GM18951 (cell line): Measurements from ENCODE around the gene ZBTB45.

ENCODE experiments used
- POLR2A ChIP-seq: IDR thresholded peaks from 4 replicates; pipeline ENCODE4 v1.6.1; 2011; ENCODE audit warnings: mild to moderate bottlenecking; ENCODE audit not compliant: insufficient read length, insufficient read depth; ENCODE audit errors: extremely low read depth
- in situ Hi-C: fragments of 300-500 bp; cut with MboI; formaldehyde crosslinking; loops from one replicate; pipeline ENCODE4 v1.12.0; 2022; ENCODE audit warnings: low sequenced_read_pairs, mixed read lengths, inconsistent platforms; ENCODE audit not compliant: unreplicated experiment

Gene ZBTB45

GRCh38 chr19:58538257-58539168 lies 18.9 kb upstream of the ZBTB45 start:
- no peak for TF ChIP-seq POLR2A
- in situ Hi-C loops = no loop called here

GRCh38 chr19:58536852-58537798 lies 17.5 kb upstream of the ZBTB45 start:
- no peak for TF ChIP-seq POLR2A
- in situ Hi-C loops = no loop called here

- in situ Hi-C loops = no loop called here
- no peak for TF ChIP-seq POLR2A
These were observed 16.2 kb upstream of the ZBTB45 start for GRCh38 chr19:58535857-58536256.

DNA sequence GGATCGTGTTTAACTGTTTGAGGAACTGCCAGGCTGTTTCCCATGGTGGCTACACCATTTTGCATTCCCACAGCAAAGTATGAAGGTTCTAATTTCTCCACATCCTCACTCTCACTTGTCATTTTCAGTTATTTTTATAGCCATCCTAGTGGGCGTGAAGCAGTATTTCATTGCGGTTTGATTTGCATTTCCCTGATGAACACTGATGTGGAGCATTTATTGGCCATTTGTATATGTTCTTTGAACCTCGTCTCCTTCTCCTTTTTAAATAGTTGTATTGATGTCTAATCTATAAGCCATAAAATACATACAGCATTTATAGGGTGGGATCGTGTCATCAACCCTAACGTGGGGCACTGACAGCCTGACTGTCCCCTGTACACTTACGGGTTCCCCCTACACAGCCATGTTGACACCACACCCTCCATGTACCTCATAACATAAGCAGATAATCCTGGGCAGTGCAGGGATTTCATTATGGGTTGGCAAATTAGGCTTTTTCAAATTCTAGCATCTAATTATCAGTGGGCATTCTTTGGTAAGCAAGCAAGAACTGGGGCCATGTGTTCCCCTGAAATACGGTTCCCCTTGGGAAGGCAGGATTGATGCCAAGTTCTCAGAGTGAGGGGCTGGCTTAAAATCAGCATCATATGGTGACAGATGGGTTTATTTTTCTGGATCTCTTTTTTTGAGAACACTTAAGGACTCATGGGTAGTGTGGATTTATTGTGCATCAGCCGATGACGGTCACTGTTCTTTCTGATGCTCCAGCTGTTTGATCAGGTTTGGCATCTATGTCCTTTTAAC lies 11.6 kb upstream of the ZBTB45 start:
- in situ Hi-C loops = no loop called here
- no peak for TF ChIP-seq POLR2A

GRCh38 chr19:58529405-58529804 lies 9.8 kb upstream of the ZBTB45 start:
- in situ Hi-C loops = no loop called here
- no peak for TF ChIP-seq POLR2A

- in situ Hi-C loops = no loop called here
- no peak for TF ChIP-seq POLR2A
These were observed 3.1 kb upstream of the ZBTB45 start for GRCh38 chr19:58522709-58523108.

DNA sequence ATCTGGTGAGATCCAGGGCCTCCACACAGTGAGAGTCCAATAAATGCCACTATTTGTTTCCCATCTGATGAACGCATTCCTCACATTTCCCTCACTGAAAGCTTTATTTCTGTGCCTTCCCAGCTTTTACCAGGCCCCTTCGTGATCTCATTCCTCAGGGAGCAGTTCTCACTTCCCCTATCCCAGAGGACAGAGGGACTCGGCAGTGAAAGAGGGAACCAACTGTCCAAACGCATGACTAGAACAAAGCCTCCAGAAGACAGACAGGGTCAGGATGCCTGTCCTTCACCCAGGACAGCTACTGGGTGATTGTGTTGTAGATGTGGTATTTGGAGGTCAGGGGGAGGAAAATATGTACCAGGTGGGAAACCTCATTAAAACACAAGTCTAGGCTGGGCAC lies 2.0 kb upstream of the ZBTB45 start:
- no peak for TF ChIP-seq POLR2A
- in situ Hi-C loops = no loop called here

- in situ Hi-C loops = no loop called here
- no peak for TF ChIP-seq POLR2A
These were observed 618 bp upstream of the ZBTB45 start for GRCh38 chr19:58520257-58520599.

GRCh38 chr19:58519087-58519354 lies 589 bp downstream of the ZBTB45 start:
- in situ Hi-C loops = no loop called here
- TF ChIP-seq POLR2A = no peak

DNA sequence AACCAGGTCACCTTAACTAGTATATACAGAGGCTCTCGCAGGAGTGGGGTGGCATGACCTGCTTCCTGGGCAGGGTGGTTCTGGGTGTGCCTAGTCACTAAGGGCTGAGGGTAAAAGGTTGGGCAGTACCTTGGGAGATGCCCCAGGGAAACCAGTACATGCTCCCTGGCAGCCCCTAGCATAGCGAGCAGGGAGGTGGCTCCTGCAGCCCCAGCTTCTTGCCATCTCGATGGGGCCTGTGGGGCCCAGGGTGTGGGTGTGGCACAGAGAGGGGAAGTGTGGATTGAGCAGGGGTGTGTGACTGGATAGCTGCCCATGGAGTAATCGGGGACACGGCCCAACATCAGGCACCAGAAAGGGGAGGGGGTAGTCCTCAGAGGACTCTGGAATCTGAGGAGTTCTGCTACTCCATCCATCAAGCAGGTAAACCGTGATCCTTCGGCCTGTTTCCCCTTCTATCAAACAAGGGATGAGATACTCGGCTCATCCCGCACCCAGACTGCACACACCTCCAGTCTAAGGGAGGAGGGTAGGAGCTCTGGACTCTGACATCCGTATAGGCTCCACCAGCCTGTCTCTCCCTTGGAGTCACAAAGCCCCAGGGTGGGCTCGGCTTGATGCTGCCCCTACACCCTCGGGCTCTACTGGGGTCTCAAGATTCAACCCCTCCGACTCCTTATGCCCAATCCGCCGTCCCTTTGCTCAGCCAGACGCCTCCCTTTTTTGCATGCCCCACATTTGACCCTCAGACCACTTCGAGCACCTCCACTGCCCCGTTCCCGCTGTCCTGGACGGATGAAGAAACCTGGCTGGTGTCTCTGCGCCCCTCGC lies 1.1 kb downstream of the ZBTB45 start:
- no peak for TF ChIP-seq POLR2A
- in situ Hi-C loops = no loop called here

DNA sequence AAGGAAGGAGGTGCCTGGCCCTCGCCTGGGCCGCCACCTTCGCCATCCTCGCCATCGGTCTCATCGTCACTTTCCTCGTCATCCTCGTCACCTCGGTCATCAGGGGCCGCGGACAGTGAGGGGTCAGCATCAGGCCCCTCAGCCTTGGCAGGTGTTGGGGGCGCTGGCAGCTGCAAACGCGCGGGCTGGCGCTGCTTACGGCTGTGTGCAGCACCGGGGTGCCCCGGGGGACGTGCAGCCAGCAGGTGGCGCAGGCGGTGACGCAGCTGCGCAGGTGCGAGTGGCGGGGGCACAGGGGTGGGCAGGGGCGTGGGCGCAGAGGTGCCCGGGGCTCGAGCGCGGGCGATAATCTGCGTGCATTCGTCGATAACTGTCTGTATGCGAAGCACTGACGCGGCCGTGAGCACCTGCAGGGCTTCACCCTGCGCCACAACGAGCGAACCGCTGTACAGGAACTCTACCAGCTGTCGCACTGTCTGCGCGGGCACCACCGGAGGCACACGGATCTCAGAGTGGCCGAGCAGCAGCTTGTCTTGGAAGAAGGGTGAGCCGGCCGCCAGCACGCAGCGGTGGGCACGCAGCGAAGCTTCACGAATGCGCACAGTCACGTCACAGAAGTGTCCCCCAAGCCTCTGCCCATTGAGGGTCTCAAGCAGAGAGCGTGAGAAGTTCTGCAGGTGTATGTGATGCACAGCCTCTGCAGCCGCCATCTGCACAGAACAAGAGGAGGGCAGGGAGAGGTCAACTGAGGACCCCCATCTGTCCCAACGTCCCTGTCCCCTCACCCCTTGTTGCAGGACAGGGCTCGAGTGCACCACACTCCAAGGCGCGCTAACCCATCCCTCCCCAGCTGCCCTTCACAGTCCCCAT lies 2.4 kb downstream of the ZBTB45 start:
- no peak for TF ChIP-seq POLR2A
- in situ Hi-C loops = no loop called here
